HG03442 (cell line): ENCODE results near the gene EMILIN3.

Experiments used
- ATAC-seq: cut with Tn5 transposase; IDR thresholded peaks from one replicate; pipeline ENCODE4 v1.9.1; 2021; ENCODE audit warnings: mild to moderate bottlenecking, moderate library complexity; ENCODE audit not compliant: unreplicated experiment

EMILIN3 gene

GRCh38 chr20:41348430-41349172, 18.0 kb downstream of the EMILIN3 start:
- no peak for ATAC-seq

- no peak for ATAC-seq
These were observed 18.8 kb downstream of the EMILIN3 start for GRCh38 chr20:41347523-41348429.

GRCh38 chr20:41345729-41346067, 20.9 kb downstream of the EMILIN3 start:
- no peak for ATAC-seq

GRCh38 chr20:41344938-41345728, 21.5 kb downstream of the EMILIN3 start:
- no peak for ATAC-seq

GRCh38 chr20:41344477-41344876, 22.1 kb downstream of the EMILIN3 start:
- ATAC-seq, result no peak

- no peak for ATAC-seq
These were observed 23.8 kb downstream of the EMILIN3 start for GRCh38 chr20:41342474-41343464.

- no peak for ATAC-seq
These were observed 26.1 kb downstream of the EMILIN3 start, which contains the start of gene LPIN3 for GRCh38 chr20:41340327-41341055. Gene LPIN3, plus strand, starts transcription at chr20:41340821. Its CDS starts 4,983 bp downstream, at chr20:41345804.

GRCh38 chr20:41339957-41340326, 26.7 kb downstream of the EMILIN3 start:
- ATAC-seq, result no peak

- ATAC-seq, result no peak
These were observed 29.7 kb downstream of the EMILIN3 start for GRCh38 chr20:41336711-41337492.

GRCh38 chr20:41335591-41335990, 31.0 kb downstream of the EMILIN3 start:
- no peak for ATAC-seq

- no peak for ATAC-seq
These were observed 31.9 kb downstream of the EMILIN3 start for GRCh38 chr20:41334443-41335421.

- ATAC-seq, result no peak
These were observed 32.6 kb downstream of the EMILIN3 start for GRCh38 chr20:41334036-41334435.

- ATAC-seq, result no peak
These were observed 34.9 kb downstream of the EMILIN3 start for GRCh38 chr20:41331731-41332130.

- no peak for ATAC-seq
These were observed 35.7 kb downstream of the EMILIN3 start for GRCh38 chr20:41330941-41331340.

GRCh38 chr20:41330343-41330720, 36.3 kb downstream of the EMILIN3 start:
- ATAC-seq, result no peak

GRCh38 chr20:41329435-41330342, 36.9 kb downstream of the EMILIN3 start:
- peak; percentile 89 for ATAC-seq
